ENCODE data around the gene SV2C. TPM values are rescaled to one million over a fixed set of nuclear protein-coding genes. Genes with fewer than 3 reads are reported as not detected.

Gene SV2C
- polyA plus RNA-seq, 2 donors, result 0.22 to 0.43 TPM

DNA sequence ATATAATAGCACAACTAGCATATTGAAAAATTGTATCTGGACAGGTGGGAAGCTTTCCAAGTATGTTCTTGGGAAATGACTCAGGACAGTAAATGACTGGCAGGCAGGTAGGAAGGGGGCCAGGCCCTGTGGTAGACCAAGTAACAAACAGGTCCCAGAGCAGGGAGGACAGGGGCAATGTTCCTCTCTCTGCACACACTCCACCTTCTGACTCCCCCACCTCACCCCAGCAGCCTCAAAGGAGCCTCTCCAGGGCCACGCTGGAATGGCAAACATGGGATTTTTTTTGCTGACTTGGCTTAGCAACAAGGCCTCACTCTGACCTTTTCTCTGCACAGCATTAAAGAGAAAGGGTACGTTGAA, 288.8 kb downstream of the SV2C start:
- Histone ChIP-seq H3K4me1 (ENCODE audit: control insufficient read depth in 2 of 2, insufficient read depth in 2 of 2, low read length in 1 of 2) (peaks cover 2 to 10% of the 10 kb centered on the region in 2 donors), H3K27ac (ENCODE audit: low read depth in 2 of 2, low read length in 1 of 2) (peak overlapping the region; percentile 75 to 91)
- 40 to 48% methylated on average over 2 of the region's 2 CpGs for WGBS, 2 donors

DNA sequence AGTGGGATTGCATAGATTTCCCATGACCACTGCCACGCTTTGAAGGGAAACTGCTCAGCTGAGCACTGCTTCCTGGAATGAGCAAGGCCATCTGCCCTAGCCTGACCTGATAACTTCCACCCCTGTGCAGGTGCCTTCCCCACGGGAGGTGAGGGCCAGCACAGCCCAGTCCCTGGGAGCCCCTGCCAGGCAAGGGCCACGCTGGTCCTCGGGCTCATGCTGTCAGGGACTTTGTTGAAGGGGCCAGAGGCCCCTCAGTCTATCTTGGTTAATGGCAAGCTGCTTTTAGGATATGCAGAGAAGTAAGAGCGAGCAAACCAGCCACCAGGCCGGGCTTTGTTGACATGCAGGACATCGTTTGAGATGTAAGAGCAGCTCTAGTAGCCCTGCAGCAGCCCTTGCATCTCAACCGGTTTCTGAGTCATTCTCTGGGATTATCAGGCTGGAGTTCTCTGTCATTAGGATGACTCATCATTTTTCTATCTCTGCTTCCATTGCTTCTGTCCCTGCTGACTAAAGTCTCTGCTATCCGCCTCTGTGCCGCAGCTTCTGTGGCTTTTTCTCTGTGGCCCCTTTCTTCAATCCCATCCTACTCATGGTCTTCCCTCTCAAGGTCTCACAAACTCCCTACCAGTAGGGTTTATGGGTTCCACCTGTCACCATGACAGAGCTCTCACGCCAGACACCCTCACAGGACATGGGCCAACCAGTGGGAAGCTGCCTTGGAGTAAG, 289.3 kb downstream of the SV2C start:
- Histone ChIP-seq H3K4me3 (ENCODE audit: low read depth in 1 of 2, low read length in 2 of 2) (no peak overlapping the region), H3K27me3 (ENCODE audit: control insufficient read depth in 1 of 2, insufficient read depth in 2 of 2, low read length in 2 of 2) (no peaks in the 10 kb centered on the region), H3K36me3 (ENCODE audit: control insufficient read depth in 2 of 2, insufficient read depth in 2 of 2, low read length in 1 of 2) (no peaks in the 10 kb centered on the region), H3K27ac (ENCODE audit: low read depth in 2 of 2, low read length in 1 of 2) (peak overlapping the region; percentile 75 to 91), H3K4me1 (ENCODE audit: control insufficient read depth in 2 of 2, insufficient read depth in 2 of 2, low read length in 1 of 2) (peaks cover 2 to 10% of the 10 kb centered on the region in 2 donors), H3K9me3 (ENCODE audit: control insufficient read depth in 2 of 2, insufficient read depth in 1 of 2, low read depth in 1 of 2, low read length in 1 of 2) (no peaks in the 10 kb centered on the region)
- 54 to 58% methylated on average over 11 of the region's 11 CpGs for WGBS, 2 donors

More for the DNA sequence above, 288.8 kb downstream of the SV2C start:
- no peaks in the 10 kb centered on the region for H3K36me3 ChIP-seq (ENCODE audit: control insufficient read depth in 2 of 2, insufficient read depth in 2 of 2, low read length in 1 of 2)
- no peaks in the 10 kb centered on the region for H3K27me3 ChIP-seq (ENCODE audit: control insufficient read depth in 1 of 2, insufficient read depth in 2 of 2, low read length in 2 of 2)
- no peak overlapping the region for H3K4me3 ChIP-seq (ENCODE audit: low read depth in 1 of 2, low read length in 2 of 2)
- H3K9me3 ChIP-seq (ENCODE audit: control insufficient read depth in 2 of 2, insufficient read depth in 1 of 2, low read depth in 1 of 2, low read length in 1 of 2), result no peaks in the 10 kb centered on the region

DNA sequence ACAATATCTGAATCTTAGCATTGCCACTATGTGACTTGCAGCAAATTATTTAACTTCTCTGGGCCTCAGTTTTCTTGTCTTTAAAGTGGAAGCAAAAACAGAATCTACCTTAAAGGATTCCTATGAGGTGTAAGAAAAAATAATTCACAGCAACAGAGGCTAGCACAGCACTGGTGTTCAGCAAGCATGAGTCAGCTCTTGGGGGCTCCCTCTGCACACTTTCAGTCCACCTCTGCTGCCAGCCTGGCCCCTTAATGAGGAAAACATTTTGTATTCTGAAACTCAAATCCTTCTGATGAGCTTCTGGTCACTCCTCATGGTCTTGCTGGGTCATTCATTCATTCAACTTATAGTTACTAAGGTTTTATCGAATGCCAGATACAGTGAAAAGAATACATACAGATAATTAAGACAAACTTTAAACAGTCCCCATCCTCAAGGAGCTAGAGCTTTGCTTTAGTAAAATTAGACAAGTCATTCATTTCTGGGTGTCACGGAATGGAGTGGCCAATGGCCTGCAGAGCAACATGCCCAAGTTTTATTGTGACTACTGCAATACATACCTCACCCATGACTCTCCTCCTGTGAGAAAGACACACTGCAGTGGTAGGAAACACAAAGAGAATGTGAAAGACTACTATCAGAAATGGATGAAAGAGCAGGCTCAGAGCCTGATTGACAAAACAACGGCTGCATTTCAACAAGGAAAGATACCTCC, 293.1 kb downstream of the SV2C start:
- Histone ChIP-seq H3K27me3 (ENCODE audit: control insufficient read depth in 1 of 2, insufficient read depth in 2 of 2, low read length in 2 of 2) (no peaks in the 10 kb centered on the region), H3K27ac (ENCODE audit: low read depth in 2 of 2, low read length in 1 of 2) (no peak overlapping the region), H3K4me1 (ENCODE audit: control insufficient read depth in 2 of 2, insufficient read depth in 2 of 2, low read length in 1 of 2) (peaks cover 2 to 10% of the 10 kb centered on the region in 2 donors), H3K36me3 (ENCODE audit: control insufficient read depth in 2 of 2, insufficient read depth in 2 of 2, low read length in 1 of 2) (no peaks in the 10 kb centered on the region), H3K4me3 (ENCODE audit: low read depth in 1 of 2, low read length in 2 of 2) (no peak overlapping the region), H3K9me3 (ENCODE audit: control insufficient read depth in 2 of 2, insufficient read depth in 1 of 2, low read depth in 1 of 2, low read length in 1 of 2) (no peaks in the 10 kb centered on the region)
- 88 to 90% methylated on average over 3 of the region's 3 CpGs for WGBS, 2 donors

DNA sequence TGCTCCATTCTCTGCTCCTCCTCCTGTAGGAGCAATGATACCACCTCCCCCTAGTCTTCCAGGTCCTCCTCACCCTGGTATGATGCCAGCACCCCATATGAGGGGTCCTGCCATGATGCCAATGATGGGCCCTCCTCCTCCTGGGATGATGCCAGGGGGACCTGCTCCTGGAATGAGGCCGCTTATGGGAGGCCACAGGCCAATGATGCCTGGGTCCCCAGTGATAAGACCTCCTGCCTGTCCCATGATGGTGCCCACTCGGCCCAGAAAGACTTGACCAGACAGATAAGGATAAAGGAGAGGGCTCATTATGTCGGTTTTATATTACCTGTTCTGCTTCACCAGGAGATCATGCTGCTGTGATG, 293.7 kb downstream of the SV2C start:
- no peaks in the 10 kb centered on the region for H3K27me3 ChIP-seq (ENCODE audit: control insufficient read depth in 1 of 2, insufficient read depth in 2 of 2, low read length in 2 of 2)
- peaks cover 2 to 10% of the 10 kb centered on the region in 2 donors for H3K4me1 ChIP-seq (ENCODE audit: control insufficient read depth in 2 of 2, insufficient read depth in 2 of 2, low read length in 1 of 2)
- no peak overlapping the region for H3K4me3 ChIP-seq (ENCODE audit: low read depth in 1 of 2, low read length in 2 of 2)
- H3K9me3 ChIP-seq (ENCODE audit: control insufficient read depth in 2 of 2, insufficient read depth in 1 of 2, low read depth in 1 of 2, low read length in 1 of 2), result no peaks in the 10 kb centered on the region
- WGBS, 2 donors, result 85 to 91% methylated on average over 3 of the region's 3 CpGs
- no peak overlapping the region for H3K27ac ChIP-seq (ENCODE audit: low read depth in 2 of 2, low read length in 1 of 2)
- H3K36me3 ChIP-seq (ENCODE audit: control insufficient read depth in 2 of 2, insufficient read depth in 2 of 2, low read length in 1 of 2), result no peaks in the 10 kb centered on the region

- no peaks in the 10 kb centered on the region for H3K27me3 ChIP-seq (ENCODE audit: control insufficient read depth in 1 of 2, insufficient read depth in 2 of 2, low read length in 2 of 2)
- H3K36me3 ChIP-seq (ENCODE audit: control insufficient read depth in 2 of 2, insufficient read depth in 2 of 2, low read length in 1 of 2), result no peaks in the 10 kb centered on the region
- no peak overlapping the region for H3K4me3 ChIP-seq (ENCODE audit: low read depth in 1 of 2, low read length in 2 of 2)
- no peaks in the 10 kb centered on the region for H3K9me3 ChIP-seq (ENCODE audit: control insufficient read depth in 2 of 2, insufficient read depth in 1 of 2, low read depth in 1 of 2, low read length in 1 of 2)
- H3K4me1 ChIP-seq (ENCODE audit: control insufficient read depth in 2 of 2, insufficient read depth in 2 of 2, low read length in 1 of 2), result no peaks in the 10 kb centered on the region
- 94% methylated on average over 6 of the region's 6 CpGs for WGBS, 2 donors
- no peak overlapping the region for H3K27ac ChIP-seq (ENCODE audit: low read depth in 2 of 2, low read length in 1 of 2)
Observed at GRCh38 chr5:76378355-76378754, 295.2 kb downstream of the SV2C start.

DNA sequence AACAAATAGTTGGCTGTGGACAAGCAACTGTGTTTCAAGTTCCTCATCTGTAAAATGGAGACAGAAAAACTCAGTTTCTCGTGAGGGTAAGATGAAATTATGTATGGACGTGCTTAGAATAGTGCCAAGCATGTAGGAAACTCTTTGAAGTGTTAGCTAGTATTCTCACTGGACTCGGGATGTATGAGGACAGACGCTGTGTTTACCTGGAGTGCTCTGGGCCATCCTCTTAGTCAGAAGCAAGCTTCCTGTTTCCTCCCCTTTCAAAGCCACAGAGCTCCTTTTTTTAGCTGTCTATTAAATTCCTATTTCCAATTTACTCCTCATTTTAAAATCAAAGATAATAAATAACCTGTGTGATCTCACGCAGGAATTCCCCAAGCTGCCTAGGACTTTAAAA, 296.1 kb downstream of the SV2C start:
- Histone ChIP-seq H3K4me1 (ENCODE audit: control insufficient read depth in 2 of 2, insufficient read depth in 2 of 2, low read length in 1 of 2) (no peaks in the 10 kb centered on the region), H3K9me3 (ENCODE audit: control insufficient read depth in 2 of 2, insufficient read depth in 1 of 2, low read depth in 1 of 2, low read length in 1 of 2) (no peaks in the 10 kb centered on the region), H3K27ac (ENCODE audit: low read depth in 2 of 2, low read length in 1 of 2) (no peak overlapping the region), H3K36me3 (ENCODE audit: control insufficient read depth in 2 of 2, insufficient read depth in 2 of 2, low read length in 1 of 2) (no peaks in the 10 kb centered on the region), H3K27me3 (ENCODE audit: control insufficient read depth in 1 of 2, insufficient read depth in 2 of 2, low read length in 2 of 2) (no peaks in the 10 kb centered on the region), H3K4me3 (ENCODE audit: low read depth in 1 of 2, low read length in 2 of 2) (no peak overlapping the region)
- 57 to 64% methylated on average over 5 of the region's 5 CpGs for WGBS, 2 donors

DNA sequence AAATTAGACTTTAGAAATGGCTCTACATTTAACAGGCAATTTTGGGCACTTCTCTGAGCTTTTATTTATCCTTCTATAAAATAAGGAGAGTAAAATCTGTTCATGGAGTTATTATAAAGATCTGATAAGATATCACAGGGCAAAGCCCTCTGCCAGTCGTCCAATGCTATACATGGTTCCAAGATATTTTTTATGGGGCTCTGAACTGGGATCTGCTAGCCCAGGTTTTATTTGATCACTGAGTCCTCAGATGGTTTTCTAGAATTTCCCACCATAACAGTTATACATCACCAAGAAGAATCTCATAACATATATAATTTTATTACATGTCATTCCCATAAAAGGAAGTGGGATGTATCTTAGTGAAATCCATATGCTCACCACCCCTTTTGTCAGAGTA, 296.7 kb downstream of the SV2C start:
- WGBS, 2 donors, result 61 to 67% methylated on average over 1 of the region's 1 CpG
- no peak overlapping the region for H3K4me3 ChIP-seq (ENCODE audit: low read depth in 1 of 2, low read length in 2 of 2)
- H3K9me3 ChIP-seq (ENCODE audit: control insufficient read depth in 2 of 2, insufficient read depth in 1 of 2, low read depth in 1 of 2, low read length in 1 of 2), result no peaks in the 10 kb centered on the region
- no peaks in the 10 kb centered on the region for H3K36me3 ChIP-seq (ENCODE audit: control insufficient read depth in 2 of 2, insufficient read depth in 2 of 2, low read length in 1 of 2)
- H3K4me1 ChIP-seq (ENCODE audit: control insufficient read depth in 2 of 2, insufficient read depth in 2 of 2, low read length in 1 of 2), result no peaks in the 10 kb centered on the region
- no peaks in the 10 kb centered on the region for H3K27me3 ChIP-seq (ENCODE audit: control insufficient read depth in 1 of 2, insufficient read depth in 2 of 2, low read length in 2 of 2)
- H3K27ac ChIP-seq (ENCODE audit: low read depth in 2 of 2, low read length in 1 of 2), result no peak overlapping the region

GRCh38 chr5:76380346-76381066, 297.3 kb downstream of the SV2C start:
- no peak overlapping the region for H3K4me3 ChIP-seq (ENCODE audit: low read depth in 1 of 2, low read length in 2 of 2)
- H3K36me3 ChIP-seq (ENCODE audit: control insufficient read depth in 2 of 2, insufficient read depth in 2 of 2, low read length in 1 of 2), result no peaks in the 10 kb centered on the region
- H3K27ac ChIP-seq (ENCODE audit: low read depth in 2 of 2, low read length in 1 of 2), result no peak overlapping the region

DNA sequence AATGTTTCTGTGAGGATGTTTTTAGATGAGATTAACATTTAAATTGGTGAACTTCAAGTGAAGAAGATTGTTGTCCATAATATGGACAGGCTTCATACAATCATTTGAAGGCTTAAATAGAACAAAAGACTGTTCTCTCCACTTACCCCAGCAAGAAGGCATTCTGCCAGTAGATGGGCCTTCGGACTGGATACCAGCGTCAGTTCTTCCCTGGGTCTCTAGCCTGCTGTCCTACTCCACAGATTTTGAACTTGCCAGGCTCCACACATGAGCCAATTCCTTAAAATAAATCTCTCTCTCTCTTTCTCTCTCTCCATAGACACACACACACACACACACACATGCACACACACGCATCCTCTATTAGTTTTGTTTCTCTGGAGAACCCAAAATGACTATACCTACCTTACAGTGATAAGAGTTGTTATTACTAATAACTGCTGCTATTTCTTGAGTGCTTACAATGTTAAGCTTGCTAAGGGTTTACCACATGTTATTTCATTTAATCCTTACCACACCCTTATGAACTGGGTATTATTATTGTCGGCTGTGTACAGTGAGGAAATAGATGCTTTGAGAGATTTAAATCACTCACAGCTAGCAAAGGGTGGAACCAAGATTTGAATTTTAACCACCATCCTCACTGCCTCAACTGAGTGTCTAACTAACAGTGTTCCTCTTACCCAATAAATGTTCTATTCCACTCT, 300.1 kb downstream of the SV2C start:
- Histone ChIP-seq H3K27me3 (ENCODE audit: control insufficient read depth in 1 of 2, insufficient read depth in 2 of 2, low read length in 2 of 2) (no peaks in the 10 kb centered on the region), H3K4me1 (ENCODE audit: control insufficient read depth in 2 of 2, insufficient read depth in 2 of 2, low read length in 1 of 2) (peaks cover 0 to 3% of the 10 kb centered on the region in 2 donors), H3K4me3 (ENCODE audit: low read depth in 1 of 2, low read length in 2 of 2) (no peak overlapping the region), H3K36me3 (ENCODE audit: control insufficient read depth in 2 of 2, insufficient read depth in 2 of 2, low read length in 1 of 2) (no peaks in the 10 kb centered on the region), H3K9me3 (ENCODE audit: control insufficient read depth in 2 of 2, insufficient read depth in 1 of 2, low read depth in 1 of 2, low read length in 1 of 2) (no peaks in the 10 kb centered on the region), H3K27ac (ENCODE audit: low read depth in 2 of 2, low read length in 1 of 2) (no peak overlapping the region)
- 79% methylated on average over 4 of the region's 4 CpGs for WGBS, 2 donors

More at GRCh38 chr5:76380346-76381066, 297.3 kb downstream of the SV2C start:
- Histone ChIP-seq H3K9me3 (ENCODE audit: control insufficient read depth in 2 of 2, insufficient read depth in 1 of 2, low read depth in 1 of 2, low read length in 1 of 2) (no peaks in the 10 kb centered on the region), H3K27me3 (ENCODE audit: control insufficient read depth in 1 of 2, insufficient read depth in 2 of 2, low read length in 2 of 2) (no peaks in the 10 kb centered on the region), H3K4me1 (ENCODE audit: control insufficient read depth in 2 of 2, insufficient read depth in 2 of 2, low read length in 1 of 2) (no peaks in the 10 kb centered on the region)
- 76 to 80% methylated on average over 7 of the region's 7 CpGs for WGBS, 2 donors
